ENCODE data around the gene DIPK1A.

The DIPK1A gene

GRCh38 chr1:92870591-92870990 is 90.7 kb downstream of the DIPK1A start:
- DNase-seq, result no peak

- DNase-seq, result no peak
Measured at GRCh38 chr1:92864131-92864530, 97.1 kb downstream of the DIPK1A start.

GRCh38 chr1:92862605-92863004 is 98.7 kb downstream of the DIPK1A start:
- no peak for DNase-seq

- DNase-seq, result no peak
Measured at GRCh38 chr1:92859400-92860039, 101.7 kb downstream of the DIPK1A start.

GRCh38 chr1:92858564-92859399 is 102.5 kb downstream of the DIPK1A start:
- peak; percentile 86 for DNase-seq

GRCh38 chr1:92857817-92858216 is 103.4 kb downstream of the DIPK1A start:
- no peak for DNase-seq

GRCh38 chr1:92855236-92855635 is 106.0 kb downstream of the DIPK1A start:
- no peak for DNase-seq

GRCh38 chr1:92854101-92854785 is 107.0 kb downstream of the DIPK1A start:
- no peak for DNase-seq

GRCh38 chr1:92853299-92853698 is 108.0 kb downstream of the DIPK1A start:
- DNase-seq, result no peak

GRCh38 chr1:92851729-92852128 is 109.5 kb downstream of the DIPK1A start:
- DNase-seq, result peak; percentile 66

- DNase-seq, result no peak
Measured at GRCh38 chr1:92850019-92850418, 111.2 kb downstream of the DIPK1A start.

GRCh38 chr1:92848201-92848600 is 113.1 kb downstream of the DIPK1A start:
- DNase-seq, result no peak

- no peak for DNase-seq
Measured at GRCh38 chr1:92845908-92846307, 115.4 kb downstream of the DIPK1A start.

GRCh38 chr1:92844439-92844838 is 116.8 kb downstream of the DIPK1A start:
- no peak for DNase-seq

GRCh38 chr1:92843429-92844352 is 117.6 kb downstream of the DIPK1A start:
- no peak for DNase-seq

GRCh38 chr1:92843046-92843423 is 118.2 kb downstream of the DIPK1A start:
- DNase-seq, result no peak

GRCh38 chr1:92842082-92843045 is 118.9 kb downstream of the DIPK1A start:
- no peak for DNase-seq

GRCh38 chr1:92840600-92840999 is 120.7 kb downstream of the DIPK1A start:
- DNase-seq, result no peak

GRCh38 chr1:92839442-92839841 is 121.8 kb downstream of the DIPK1A start:
- no peak for DNase-seq

- no peak for DNase-seq
Measured at GRCh38 chr1:92838519-92838918, 122.7 kb downstream of the DIPK1A start.

- no peak for DNase-seq
Measured at GRCh38 chr1:92837062-92837461, 124.2 kb downstream of the DIPK1A start.

- DNase-seq, result no peak
Measured at GRCh38 chr1:92834617-92835016, 126.6 kb downstream of the DIPK1A start.
